SKM-1 (cell line): ENCODE data around the gene CASZ1.

Source experiments
- DNase-seq: peaks from one replicate; lab custom pipeline; 2025; ENCODE audit not compliant: unreplicated experiment; lab: John Stamatoyannopoulos, UW

CASZ1 gene

GRCh38 chr1:10777749-10778574 lies 18.5 kb downstream of the CASZ1 start:
- DNase-seq: no peak

- DNase-seq: no peak
Measured at GRCh38 chr1:10776190-10776905, 20.1 kb downstream of the CASZ1 start.

GRCh38 chr1:10775763-10776162 lies 20.7 kb downstream of the CASZ1 start:
- no peak for DNase-seq

GRCh38 chr1:10774615-10775310 lies 21.7 kb downstream of the CASZ1 start:
- DNase-seq: no peak

GRCh38 chr1:10773851-10774614 lies 22.4 kb downstream of the CASZ1 start:
- no peak for DNase-seq

GRCh38 chr1:10773376-10773775 lies 23.1 kb downstream of the CASZ1 start:
- DNase-seq: no peak

- no peak for DNase-seq
Measured at GRCh38 chr1:10772711-10773110, 23.7 kb downstream of the CASZ1 start.

- DNase-seq: no peak
Measured at GRCh38 chr1:10771789-10772188, 24.7 kb downstream of the CASZ1 start.

GRCh38 chr1:10768552-10768951 lies 27.9 kb downstream of the CASZ1 start:
- no peak for DNase-seq

GRCh38 chr1:10767282-10767681 lies 29.2 kb downstream of the CASZ1 start:
- DNase-seq: no peak

GRCh38 chr1:10765734-10766478 lies 30.5 kb downstream of the CASZ1 start:
- no peak for DNase-seq

- no peak for DNase-seq
Measured at GRCh38 chr1:10765304-10765703, 31.1 kb downstream of the CASZ1 start.

GRCh38 chr1:10764296-10764798 lies 32.1 kb downstream of the CASZ1 start:
- DNase-seq: no peak

- DNase-seq: no peak
Measured at GRCh38 chr1:10762875-10763274, 33.6 kb downstream of the CASZ1 start.

- no peak for DNase-seq
Measured at GRCh38 chr1:10762153-10762523, 34.3 kb downstream of the CASZ1 start.

- DNase-seq: no peak
Measured at GRCh38 chr1:10761503-10762152, 34.8 kb downstream of the CASZ1 start.

GRCh38 chr1:10760566-10761502 lies 35.6 kb downstream of the CASZ1 start:
- DNase-seq: no peak

GRCh38 chr1:10759413-10760200 lies 36.8 kb downstream of the CASZ1 start:
- DNase-seq: no peak
